GM21515 (cell line): ENCODE results near the gene PCED1B.
"Not testable (repeated sequence)": the region's sequence is repeated elsewhere in the genome, so short reads cannot be mapped to it uniquely, and the experiment has no call there.

Experiments
- ATAC-seq: cut with Tn5 transposase; IDR thresholded peaks from one replicate; pipeline ENCODE4 v1.9.1; 2021; ENCODE audit not compliant: unreplicated experiment

PCED1B gene

GRCh38 chr12:47268501-47269454, 189.4 kb downstream of the PCED1B start:
- ATAC-seq, result peak; percentile 86

GRCh38 chr12:47269916-47270315, 190.5 kb downstream of the PCED1B start:
- ATAC-seq, result no peak

- no peak for ATAC-seq
Measured at GRCh38 chr12:47270782-47271664, 191.6 kb downstream of the PCED1B start.

GRCh38 chr12:47271800-47272239, 192.4 kb downstream of the PCED1B start:
- ATAC-seq, result no peak

GRCh38 chr12:47272412-47273190, 193.2 kb downstream of the PCED1B start:
- no peak for ATAC-seq

- ATAC-seq, result no peak
Measured at GRCh38 chr12:47273191-47273626, 193.8 kb downstream of the PCED1B start.

- ATAC-seq, result no peak
Measured at GRCh38 chr12:47274760-47275159, 195.3 kb downstream of the PCED1B start.

GRCh38 chr12:47276253-47276620, 196.8 kb downstream of the PCED1B start:
- ATAC-seq, result no peak

- peak; percentile 92 for ATAC-seq
Measured at GRCh38 chr12:47276621-47277309, 197.3 kb downstream of the PCED1B start.

GRCh38 chr12:47277972-47278448, 198.6 kb downstream of the PCED1B start:
- ATAC-seq, result no peak

GRCh38 chr12:47279758-47280157, 200.3 kb downstream of the PCED1B start:
- not testable (repeated sequence) for ATAC-seq

- ATAC-seq, result no peak
Measured at GRCh38 chr12:47280543-47281300, 201.3 kb downstream of the PCED1B start.

- no peak for ATAC-seq
Measured at GRCh38 chr12:47281667-47282171, 202.3 kb downstream of the PCED1B start.

GRCh38 chr12:47282206-47282605, 202.8 kb downstream of the PCED1B start:
- ATAC-seq, result no peak
